ENCODE results near the gene DIS3L2.

GRCh38 chr2:231924889-231925275 lies 36.6 kb upstream of the DIS3L2 start:
- no peak for TF ChIP-seq POLR2A (IDR thresholded peaks at IDR 0.05)
- TF ChIP-seq, protein P1, sequence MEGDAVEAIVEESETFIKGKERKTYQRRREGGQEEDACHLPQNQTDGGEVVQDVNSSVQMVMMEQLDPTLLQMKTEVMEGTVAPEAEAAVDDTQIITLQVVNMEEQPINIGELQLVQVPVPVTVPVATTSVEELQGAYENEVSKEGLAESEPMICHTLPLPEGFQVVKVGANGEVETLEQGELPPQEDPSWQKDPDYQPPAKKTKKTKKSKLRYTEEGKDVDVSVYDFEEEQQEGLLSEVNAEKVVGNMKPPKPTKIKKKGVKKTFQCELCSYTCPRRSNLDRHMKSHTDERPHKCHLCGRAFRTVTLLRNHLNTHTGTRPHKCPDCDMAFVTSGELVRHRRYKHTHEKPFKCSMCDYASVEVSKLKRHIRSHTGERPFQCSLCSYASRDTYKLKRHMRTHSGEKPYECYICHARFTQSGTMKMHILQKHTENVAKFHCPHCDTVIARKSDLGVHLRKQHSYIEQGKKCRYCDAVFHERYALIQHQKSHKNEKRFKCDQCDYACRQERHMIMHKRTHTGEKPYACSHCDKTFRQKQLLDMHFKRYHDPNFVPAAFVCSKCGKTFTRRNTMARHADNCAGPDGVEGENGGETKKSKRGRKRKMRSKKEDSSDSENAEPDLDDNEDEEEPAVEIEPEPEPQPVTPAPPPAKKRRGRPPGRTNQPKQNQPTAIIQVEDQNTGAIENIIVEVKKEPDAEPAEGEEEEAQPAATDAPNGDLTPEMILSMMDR (IDR thresholded peaks at IDR 0.05 in 4 of 5, conservative IDR thresholded peaks at IDR 0.05 in 1 of 5), result no peak

Data from gastrocnemius medialis (tissue), 4 donors.